ENCODE data around the gene TMEM145.

Gene TMEM145

GRCh38 chr19:42366673-42367072 is 53.6 kb downstream of the TMEM145 start:
- DNase-seq = no peak

- DNase-seq = no peak
Measured at GRCh38 chr19:42367929-42368328, 54.8 kb downstream of the TMEM145 start.

DNA sequence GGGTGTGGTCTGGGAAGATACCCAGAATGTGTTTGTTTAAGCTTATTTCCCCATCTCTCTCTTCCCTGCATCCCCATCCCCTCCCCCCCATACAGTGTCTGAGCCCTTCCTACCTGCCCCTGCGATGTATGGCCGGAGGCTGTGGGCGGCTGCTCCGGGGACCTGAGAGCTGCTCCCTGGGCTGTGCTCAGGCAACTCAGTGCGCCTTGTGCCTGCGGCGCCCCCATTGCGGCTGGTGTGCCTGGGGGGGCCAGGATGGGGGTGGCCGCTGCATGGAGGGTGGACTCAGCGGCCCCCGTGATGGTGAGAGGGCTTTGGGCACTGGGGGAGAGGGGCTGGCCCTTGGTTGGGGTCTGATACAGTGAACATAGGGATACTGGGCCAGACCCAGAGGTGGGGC is 55.3 kb downstream of the TMEM145 start:
- no peak for DNase-seq

GRCh38 chr19:42368765-42369164 is 55.7 kb downstream of the TMEM145 start:
- DNase-seq = no peak

DNA sequence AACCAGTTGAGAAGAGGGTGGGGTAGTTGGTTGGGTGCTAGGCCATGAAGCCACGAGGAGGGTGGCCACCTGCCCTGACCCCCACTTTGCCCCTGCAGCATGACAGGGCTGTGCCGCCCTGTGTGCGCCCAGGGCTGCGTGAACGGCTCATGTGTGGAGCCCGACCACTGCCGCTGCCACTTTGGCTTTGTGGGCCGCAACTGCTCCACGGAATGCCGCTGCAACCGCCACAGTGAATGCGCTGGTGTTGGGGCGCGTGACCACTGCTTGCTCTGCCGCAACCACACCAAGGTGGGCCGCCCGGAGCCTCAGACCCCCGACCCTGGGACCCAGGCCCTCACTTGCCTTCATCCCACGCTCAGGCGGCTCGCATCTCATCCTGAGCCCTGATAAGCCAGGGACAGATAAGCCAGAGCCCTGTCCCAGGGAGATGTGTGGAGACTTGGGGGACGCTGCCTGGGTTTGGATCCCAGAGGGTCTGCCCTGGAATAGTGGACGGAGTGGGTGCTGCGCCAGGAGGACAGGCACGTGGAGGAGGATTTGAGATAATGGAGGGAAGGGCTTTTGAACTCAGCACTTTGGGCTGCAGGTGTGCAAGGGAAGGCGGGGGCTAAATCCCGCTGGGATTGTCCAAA is 56.4 kb downstream of the TMEM145 start:
- DNase-seq = no peak

- no peak for DNase-seq
Measured at GRCh38 chr19:42370068-42370520, 57.0 kb downstream of the TMEM145 start.

DNA sequence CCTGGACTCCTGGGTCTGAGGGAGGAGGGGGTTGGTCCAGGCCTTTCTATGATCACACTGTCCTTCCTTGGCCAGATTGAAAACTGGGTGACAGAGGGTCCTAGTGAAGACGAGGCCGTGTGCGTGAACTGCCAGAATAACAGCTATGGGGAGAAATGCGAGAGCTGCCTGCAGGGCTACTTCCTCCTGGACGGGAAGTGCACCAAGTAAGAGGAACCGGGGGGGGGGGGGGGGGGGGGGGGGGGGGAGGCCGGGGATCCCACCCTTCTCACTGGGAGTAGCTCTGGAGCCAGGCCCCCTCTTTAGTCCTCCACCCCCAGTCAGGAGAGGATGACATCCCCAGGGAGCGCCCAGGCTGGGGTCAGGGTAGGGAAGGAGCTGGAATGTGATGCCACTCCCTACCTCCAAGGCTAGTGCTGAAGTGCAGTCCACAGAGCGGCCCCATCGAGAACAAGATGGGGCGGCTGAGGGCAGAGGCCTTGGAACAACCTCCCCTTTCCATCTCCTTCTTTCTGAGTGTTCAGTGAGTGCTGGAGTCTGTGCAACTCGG is 57.6 kb downstream of the TMEM145 start:
- no peak for DNase-seq
